Heart left ventricle (tissue), 16 donors: ENCODE results near the gene FKBP7. TPM values are rescaled to one million over a fixed set of nuclear protein-coding genes. Genes with fewer than 3 reads are reported as not detected.

Experiments used
- ATAC-seq, 4 donors: fragments of 200-7000 bp; cut with Tn5 transposase; one replicate each; pipeline ENCODE4 v1.9.1; 2020 to 2022; ENCODE audit warnings: moderate library complexity in 4 of 4, mild to moderate bottlenecking in 3 of 4, moderate number of reproducible peaks in 1 of 4
- DNase-seq, 5 donors: peaks; one replicate each; pipeline ENCODE4 v3.0.0-alpha.2; 2020
- H3K27ac ChIP-seq, 12 donors: fragments of 200-600 bp; sonication (generic) in 4 of 12; one replicate each; pipeline versions ENCODE4 v1.5.0 to v1.8.0; 2016 to 2022; ENCODE audit warnings: mild to moderate bottlenecking in 2 of 12
- H3K27me3 ChIP-seq, 9 donors: fragments of 200-600 bp; sonication (generic) in 2 of 9; one replicate each; pipeline versions ENCODE4 v1.5.1 to v1.8.0; 2016 to 2022; ENCODE audit warnings: mild to moderate bottlenecking in 3 of 9
- H3K36me3 ChIP-seq, 9 donors: fragments of 200-600 bp; sonication (generic) in 2 of 9; one replicate each; pipeline versions ENCODE4 v1.5.0 to v1.8.0; 2018 to 2022; ENCODE audit warnings: mild to moderate bottlenecking in 2 of 9
- H3K4me1 ChIP-seq, 12 donors: fragments of 200-600 bp; sonication (generic) in 4 of 12; one replicate each; pipeline versions ENCODE4 v1.5.0 to v1.8.0; 2016 to 2022; ENCODE audit warnings: mild to moderate bottlenecking in 3 of 12
- H3K4me3 ChIP-seq, 12 donors: fragments of 200-600 bp; sonication (generic) in 4 of 12; one replicate each; pipeline versions ENCODE4 v1.5.0 to v1.8.0; 2017 to 2022; ENCODE audit warnings: mild to moderate bottlenecking in 9 of 12, moderate library complexity in 4 of 12
- H3K9me3 ChIP-seq, 12 donors: fragments of 200-600 bp; sonication (generic) in 4 of 12; one replicate each; pipeline versions ENCODE4 v1.5.0 to v1.8.0; 2016 to 2022; ENCODE audit warnings: mild to moderate bottlenecking in 1 of 12
- CTCF ChIP-seq, 12 donors: fragments of 200-600 bp; sonication (generic) in 4 of 12; IDR thresholded peaks; one replicate each; pipeline versions ENCODE4 v1.5.0 to v1.8.0; 2018 to 2022; ENCODE audit warnings: antibody characterized with exemption in 12 of 12, mild to moderate bottlenecking in 5 of 12
- POLR2A ChIP-seq, 2 donors: fragments of 450-650 bp; IDR thresholded peaks; one replicate each; pipeline ENCODE4 v1.6.1; 2017; ENCODE audit warnings: antibody characterized with exemption in 2 of 2, mild to moderate bottlenecking in 2 of 2, moderate library complexity in 2 of 2
- WGBS, 4 donors: extraction: QIAGEN DNeasy Blood & Tissue Kit in 2 of 4; methylation state at CpG; one replicate each; pipeline versions ENCODE4 v1.1.5 to v1.1.7; 2013 to 2018; 5-methylcytosine and 5-hydroxymethylcytosine counted together
- intact Hi-C, 10 donors: fragments of 100-400 bp; cut with DNase I; formaldehyde crosslinking; loops; one replicate each; pipeline versions ENCODE4 v1.11.1 to v1.14.2; 2022
- polyA plus RNA-seq, 2 donors: library from polyadenylated mRNA; stranded (reverse); fragments of 200-250 nt; gene quantifications; one replicate each; pipeline ENCODE4 v1.2.3, GENCODE V29; 2013
- total RNA-seq, 9 donors: library from RNA; depleted of rRNA in 2 of 9; stranded (reverse); fragments of >200 nt in 2 of 9; fragmentation: NEBNext Ultra II Directional in 3 of 9; extraction: Animal tissue kit (Norgen Biotek cat#: 25700) in 3 of 9; gene quantifications; one replicate each; pipeline versions ENCODE4 v1.1.0 to v1.2.4, GENCODE V29; 2016 to 2023
- donor health status: ischemic (EF 13 %, LVEDD 7.1; RV severe dilation, severe dysfunction).
- donor health status: healthy with polysubstance abuse.
- donor health status: DM: no; HTN: yes; CAD: no.
- donor health status: DM: no; HTN: no; CAD: no.
- donor health status: ischemic (EF 25% LVEDD 6.9; RV normal size, moderate dysfunction).
- donor health status: ischemic (EF 25% LVEDD 5.7; RV mildly dilated, moderate dysfunction).
- donor health status: healthy.
- donor health status: DM: yes; HTN: yes; CAD: no.
- donor health status: ischemic (EF 35%, LVEDD 5.7; RV mildly dilated, moderate dysfunction).
- donor health status: nonischemic (EF 11% LVEDD 7.7; RV severe dilation, severe dysfunction).
- donor health status: DM: yes; HTN: yes; CAD: no.
- donor health status: PGD.
- donor health status: ischemic (EF 29% LVEDD 5.4; RV normal size, mild dysfunction).
- donor health status: nonischemic (EF 23%, LVEDD 6.1; RV moderate dilation, normal function).

FKBP7 gene
- total and polyA plus RNA-seq, 11 donors = 5.3 to 11.8 (median 9.0) TPM

DNA sequence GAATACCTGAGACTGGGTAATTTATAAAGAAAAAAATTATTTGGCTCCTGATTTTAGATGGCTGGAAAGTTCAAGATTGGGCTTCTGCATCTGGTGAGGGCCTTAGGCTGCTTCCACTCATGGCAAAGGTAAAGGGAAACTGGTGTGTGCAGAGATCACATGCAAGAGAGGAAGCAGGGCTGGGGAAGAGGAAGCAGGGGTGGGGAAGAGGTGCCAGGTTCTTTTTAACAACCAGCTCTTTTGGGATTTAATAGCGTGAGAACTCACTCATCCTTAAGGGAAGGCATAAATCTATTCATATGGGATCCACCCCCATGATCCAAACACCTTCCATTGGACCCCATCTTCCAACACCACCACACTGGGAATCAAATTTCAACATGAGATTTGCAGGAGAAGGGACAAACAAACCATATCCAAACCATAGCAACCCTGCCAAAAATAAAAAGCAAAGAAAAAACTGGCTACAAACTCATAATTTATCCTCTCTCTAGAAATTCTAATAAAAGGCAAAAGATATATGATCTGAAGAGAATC lies 57.9 kb downstream of the FKBP7 start:
- Histone ChIP-seq H3K9me3 (peaks cover 0 to 18% (median 5%) of the 10 kb centered on the region in 12 donors), H3K4me1 (peaks cover 0 to 9% (median 0%) of the 10 kb centered on the region in 12 donors), H3K4me3 (no peak overlapping the region), H3K36me3 (peaks cover 0 to 15% (median 0%) of the 10 kb centered on the region in 9 donors), H3K27ac (no peak overlapping the region), H3K27me3 (no peaks in the 10 kb centered on the region)
- TF ChIP-seq POLR2A (IDR thresholded peaks at IDR 0.05) = no peak
- TF ChIP-seq CTCF (IDR thresholded peaks at IDR 0.05) = no peak
- intact Hi-C loops = loop anchor here in 1 of 10 donors (5.0 kb wide), 1 partner anchor 288 kb away; no protein-coding TSS in a partner anchor
- DNase-seq = no peak
- ATAC-seq = no peak
- 42 to 52% (median 47%) methylated on average over 1 of the region's 1 CpG for WGBS, 4 donors

GRCh38 chr2:178419123-178419522 lies 59.3 kb downstream of the FKBP7 start:
- Histone ChIP-seq H3K27ac (no peak overlapping the region), H3K36me3 (peaks cover 0 to 15% (median 0%) of the 10 kb centered on the region in 9 donors), H3K4me1 (peaks cover 0 to 18% (median 6%) of the 10 kb centered on the region in 12 donors), H3K4me3 (no peak overlapping the region), H3K27me3 (no peaks in the 10 kb centered on the region), H3K9me3 (peaks cover 0 to 4% (median 0%) of the 10 kb centered on the region in 12 donors)
- WGBS, 4 donors = 65 to 82% (median 74%) methylated on average over 1 of the region's 1 CpG
- TF ChIP-seq CTCF (IDR thresholded peaks at IDR 0.05) (no peak), POLR2A (IDR thresholded peaks at IDR 0.05) (no peak)
- ATAC-seq (no peak), DNase-seq (no peak)
- intact Hi-C loops = loop anchor here in 6 of 10 donors (5.0 to 10.0 kb wide), 5 partner anchors 114 to 304 kb away; partner anchors contain the start of gene RBM45 (in 1 of the 6)

DNA sequence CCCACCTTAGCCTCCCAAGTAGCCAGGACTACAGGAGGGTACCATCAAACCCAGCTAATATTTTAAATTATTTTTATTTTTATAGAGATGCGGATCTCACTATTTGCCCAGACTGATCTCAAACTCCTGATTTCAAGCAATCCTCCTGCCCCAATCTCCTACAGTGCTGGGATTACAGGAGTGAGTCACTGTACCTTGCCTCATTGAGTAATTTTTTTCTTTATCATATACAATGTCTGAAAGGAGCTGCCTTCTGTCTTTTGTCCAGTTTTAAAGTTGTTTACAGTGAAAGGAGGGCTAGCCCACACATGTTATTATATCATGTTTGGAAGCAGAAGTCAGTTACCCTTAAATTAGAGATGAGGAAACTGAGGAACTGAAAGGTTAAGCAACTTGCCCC lies 60.0 kb downstream of the FKBP7 start:
- Histone ChIP-seq H3K9me3 (no peaks in the 10 kb centered on the region), H3K4me3 (no peak overlapping the region), H3K27ac (no peak overlapping the region), H3K4me1 (peaks cover 0 to 19% (median 6%) of the 10 kb centered on the region in 12 donors), H3K36me3 (peaks cover 0 to 10% (median 0%) of the 10 kb centered on the region in 9 donors), H3K27me3 (no peaks in the 10 kb centered on the region)
- WGBS, 4 donors = 83 to 100% (median 97%) methylated on average over 1 of the region's 1 CpG
- DNase-seq = no peak
- intact Hi-C loops = loop anchor here in 6 of 10 donors (5.0 to 10.0 kb wide), 5 partner anchors 114 to 304 kb away; partner anchors contain the start of gene RBM45 (in 1 of the 6)
- TF ChIP-seq POLR2A (IDR thresholded peaks at IDR 0.05) = no peak
- ATAC-seq = no peak

DNA sequence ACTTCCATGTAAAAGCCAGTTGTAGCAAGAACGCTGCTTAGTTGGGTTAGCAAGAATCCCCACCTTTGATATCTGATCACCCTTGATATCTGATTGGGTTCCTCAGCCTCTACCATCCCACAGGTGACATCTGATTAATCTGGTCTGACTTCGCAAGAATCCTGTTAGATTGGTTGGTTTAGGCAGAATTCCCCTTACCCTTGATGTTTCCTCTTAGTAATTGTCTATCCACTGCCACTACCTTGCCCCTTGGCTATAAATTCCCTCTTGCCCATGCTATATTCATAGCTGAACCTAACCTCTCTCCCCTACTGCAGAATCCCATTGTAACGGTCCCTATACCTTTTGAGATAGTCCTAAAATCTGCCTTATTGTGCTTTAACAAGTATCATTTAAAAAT lies 60.5 kb downstream of the FKBP7 start:
- TF ChIP-seq POLR2A (IDR thresholded peaks at IDR 0.05) (no peak), CTCF (IDR thresholded peaks at IDR 0.05) (no peak)
- no peak overlapping the region for H3K4me3 ChIP-seq
- DNase-seq = no peak
- no peaks in the 10 kb centered on the region for H3K27me3 ChIP-seq
- H3K4me1 ChIP-seq = peaks cover 0 to 22% (median 6%) of the 10 kb centered on the region in 12 donors
- intact Hi-C loops = loop anchor here in 6 of 10 donors (5.0 to 10.0 kb wide), 5 partner anchors 113 to 303 kb away; partner anchors contain the start of gene RBM45 (in 1 of the 6)
- H3K36me3 ChIP-seq = peaks cover 0 to 4% (median 0%) of the 10 kb centered on the region in 9 donors
- no peak overlapping the region for H3K27ac ChIP-seq
- no peak for ATAC-seq
- no peaks in the 10 kb centered on the region for H3K9me3 ChIP-seq
- WGBS, 4 donors = 94 to 95% (median 94%) methylated on average over 3 of the region's 3 CpGs
